Chondrocyte (in vitro differentiated cells): ENCODE results near the gene TM9SF2. TPM values are rescaled to one million over a fixed set of nuclear protein-coding genes. Genes with fewer than 3 reads are reported as not detected.

ENCODE experiments used
- DNase-seq: peaks from one replicate; pipeline ENCODE4 v3.0.0; 2021; ENCODE audit warnings: mixed read lengths, low spot score
- H3K27ac Mint-ChIP-seq: one replicate; pipeline ENCODE4 v1.8.0; 2021; ENCODE audit warnings: mild to moderate bottlenecking, moderate library complexity, mixed read lengths; ENCODE audit not compliant: unreplicated experiment
- H3K27me3 Mint-ChIP-seq: 2 replicates; pipeline ENCODE4 v1.8.0; 2021; ENCODE audit warnings: low read depth, mixed read lengths
- H3K36me3 Mint-ChIP-seq: 2 replicates; pipeline ENCODE4 v1.8.0; 2021; ENCODE audit warnings: low read depth, mixed read lengths
- H3K4me1 Mint-ChIP-seq: 2 replicates; pipeline ENCODE4 v1.8.0; 2021; ENCODE audit warnings: low read depth, mild to moderate bottlenecking, mixed read lengths
- H3K4me3 Mint-ChIP-seq: one replicate; pipeline ENCODE4 v1.8.0; 2021; ENCODE audit warnings: mild to moderate bottlenecking, moderate library complexity, mixed read lengths; ENCODE audit not compliant: unreplicated experiment
- H3K9me3 Mint-ChIP-seq: 2 replicates; pipeline ENCODE4 v1.8.0; 2021; ENCODE audit warnings: low read depth, mixed read lengths
- CTCF ChIP-seq: fragments of 200-600 bp; sonication (generic); IDR thresholded peaks from 2 replicates; pipeline ENCODE4 v1.5.0; 2021; ENCODE audit warnings: antibody characterized with exemption, mild to moderate bottlenecking, moderate library complexity
- total RNA-seq: library from RNA; stranded (reverse); gene quantifications from 3 replicates; pipeline ENCODE4 v1.2.1, GENCODE V29; 2021

The TM9SF2 gene
- total RNA-seq, 1 donor from 2014 or later: 125 TPM

GRCh38 chr13:99601535-99601934, 100.3 kb downstream of the TM9SF2 start:
- no peak for TF ChIP-seq CTCF
- Mint-ChIP-seq H3K9me3 (no peaks in the 10 kb centered on the region), H3K4me3 (no peak overlapping the region), H3K36me3 (no peaks in the 10 kb centered on the region), H3K27me3 (peaks cover 5% of the 10 kb centered on the region), H3K4me1 (peaks cover 11% of the 10 kb centered on the region), H3K27ac (no peak overlapping the region)
- DNase-seq: no peak

GRCh38 chr13:99604636-99605035, 103.4 kb downstream of the TM9SF2 start:
- no peak for DNase-seq
- H3K27me3 Mint-ChIP-seq: peaks cover 5% of the 10 kb centered on the region
- no peak for TF ChIP-seq CTCF
- no peak overlapping the region for H3K27ac Mint-ChIP-seq
- H3K4me3 Mint-ChIP-seq: no peak overlapping the region
- peaks cover 11% of the 10 kb centered on the region for H3K4me1 Mint-ChIP-seq
- H3K9me3 Mint-ChIP-seq: no peaks in the 10 kb centered on the region
- H3K36me3 Mint-ChIP-seq: no peaks in the 10 kb centered on the region

- peaks cover 5% of the 10 kb centered on the region for H3K27me3 Mint-ChIP-seq
- H3K4me1 Mint-ChIP-seq: peaks cover 20% of the 10 kb centered on the region
- peak overlapping the region; percentile 92 for H3K27ac Mint-ChIP-seq
- H3K36me3 Mint-ChIP-seq: no peaks in the 10 kb centered on the region
- H3K9me3 Mint-ChIP-seq: no peaks in the 10 kb centered on the region
- TF ChIP-seq CTCF: peak; percentile 56
- peak overlapping the region; percentile 84 for H3K4me3 Mint-ChIP-seq
- DNase-seq: no peak
Measured at GRCh38 chr13:99605420-99606323, 104.4 kb downstream of the TM9SF2 start.

- no peak for TF ChIP-seq CTCF
- peak within 1 kb of the TSS; percentile 84 for H3K4me3 Mint-ChIP-seq
- H3K27me3 Mint-ChIP-seq: peaks cover under 1% of the 10 kb centered on the region
Measured at GRCh38 chr13:99606324-99607066, 105.2 kb downstream of the TM9SF2 start, which contains the start of gene CLYBL. Gene CLYBL, plus strand, starts transcription at chr13:99606690.

GRCh38 chr13:99608345-99608744, 107.1 kb downstream of the TM9SF2 start:
- no peak overlapping the region for H3K27ac Mint-ChIP-seq
- H3K27me3 Mint-ChIP-seq: no peaks in the 10 kb centered on the region
- TF ChIP-seq CTCF: no peak
- no peak overlapping the region for H3K4me3 Mint-ChIP-seq
- H3K36me3 Mint-ChIP-seq: no peaks in the 10 kb centered on the region
- H3K9me3 Mint-ChIP-seq: no peaks in the 10 kb centered on the region
- DNase-seq: no peak
- peaks cover 23% of the 10 kb centered on the region for H3K4me1 Mint-ChIP-seq

More at GRCh38 chr13:99606324-99607066, 105.2 kb downstream of the TM9SF2 start, which contains the start of gene CLYBL:
- DNase-seq: peak; percentile 95
- Mint-ChIP-seq H3K36me3 (no peaks in the 10 kb centered on the region), H3K9me3 (no peaks in the 10 kb centered on the region), H3K27ac (peak within 1 kb of the TSS; percentile 92), H3K4me1 (peaks cover 23% of the 10 kb centered on the region)
